Stomach (tissue), 9 donors: ENCODE results near the gene NLN. TPM values are rescaled to one million over a fixed set of nuclear protein-coding genes. Genes with fewer than 3 reads are reported as not detected.
"Not testable (repeated sequence)": the region's sequence is repeated elsewhere in the genome, so short reads cannot be mapped to it uniquely, and the experiment has no call there.

Source experiments
- DNase-seq, 2 donors: peaks; one replicate each; pipeline versions ENCODE4 v3.0.0 to v3.0.0-alpha.2; 2013 to 2019
- H3K27ac ChIP-seq, 5 donors: fragments of 200-600 bp in 4 of 5; sonication (generic) in 4 of 5; one replicate each; pipeline ENCODE4 v1.5.1; 2013 to 2019; ENCODE audit warnings: mild to moderate bottlenecking in 1 of 5, moderate library complexity in 1 of 5
- H3K27me3 ChIP-seq, 3 donors: fragments of 200-600 bp; sonication (generic); one replicate each; pipeline ENCODE4 v1.5.1; 2017 to 2019; ENCODE audit warnings: mixed run types in 1 of 3
- H3K36me3 ChIP-seq, 4 donors: fragments of 200-600 bp; sonication (generic); 1 replicate in 3 of 4; 2 replicates in 1 of 4; pipeline ENCODE4 v1.5.1; 2016 to 2019
- H3K4me1 ChIP-seq, 4 donors: fragments of 200-600 bp; sonication (generic); one replicate each; pipeline ENCODE4 v1.5.1; 2016 to 2019
- H3K4me3 ChIP-seq, 4 donors: fragments of 200-600 bp; sonication (generic) in 3 of 4; one replicate each; pipeline ENCODE4 v1.5.1; 2016 to 2019; ENCODE audit warnings: mild to moderate bottlenecking in 1 of 4
- H3K9me3 ChIP-seq, 4 donors: fragments of 200-600 bp; sonication (generic); one replicate each; pipeline ENCODE4 v1.5.1; 2016 to 2019
- EP300 ChIP-seq: sonication (generic); formaldehyde crosslinking; IDR thresholded peaks from one replicate; pipeline ENCODE4 v1.6.1; 2017; ENCODE audit warnings: antibody characterized with exemption
- POLR2A ChIP-seq, 4 donors: fragments of 450-650 bp; IDR thresholded peaks; one replicate each; pipeline ENCODE4 v1.6.1; 2016; ENCODE audit warnings: antibody characterized with exemption in 4 of 4, control low read depth in 2 of 4, mild to moderate bottlenecking in 1 of 4, moderate library complexity in 1 of 4
- POLR2AphosphoS5 ChIP-seq, 3 donors: sonication (generic); formaldehyde crosslinking; IDR thresholded peaks; one replicate each; pipeline ENCODE4 v1.6.1; 2016; ENCODE audit warnings: antibody characterized with exemption in 3 of 3
- WGBS, 5 donors: extraction: QIAGEN DNeasy Blood & Tissue Kit in 3 of 5; methylation state at CpG; one replicate each; pipeline versions ENCODE4 v1.1.5 to v1.1.7; 2013 to 2018; 5-methylcytosine and 5-hydroxymethylcytosine counted together
- intact Hi-C: fragments of 100-400 bp; cut with DNase I; formaldehyde crosslinking; loops from one replicate; pipeline ENCODE4 v1.15.1; 2023; ENCODE audit warnings: low total_unique reads
- polyA plus RNA-seq, 3 donors: library from polyadenylated mRNA; stranded (reverse); fragments of 200-250 nt; gene quantifications; one replicate each; pipeline ENCODE4 v1.2.3, GENCODE V29; 2013
- total RNA-seq, 5 donors: library from RNA; depleted of rRNA; stranded (reverse); fragments of >200 nt; gene quantifications; one replicate each; pipeline versions ENCODE4 v1.1.0 to v1.2.3, GENCODE V29; 2014 to 2016
- TF ChIP-seq, protein P1 (sequence below), 7 experiments: fragments of 450-650 bp in 4 of 7; fragments of 200-600 bp in 3 of 7; sonication (generic) in 3 of 7; IDR thresholded peaks; one replicate each; pipeline ENCODE4 v1.5.1; 2016 to 2019; ENCODE audit warnings: antibody characterized with exemption in 7 of 7, control low read depth in 2 of 7, mild to moderate bottlenecking in 1 of 7
- donor health status: healthy with polysubstance abuse.
- donor health status: Bipolar disorder and iron deficiency.
- donor health status: healthy.

NLN gene
- total and polyA plus RNA-seq, 8 donors: 0.58 to 27.5 (median 9.3) TPM

DNA sequence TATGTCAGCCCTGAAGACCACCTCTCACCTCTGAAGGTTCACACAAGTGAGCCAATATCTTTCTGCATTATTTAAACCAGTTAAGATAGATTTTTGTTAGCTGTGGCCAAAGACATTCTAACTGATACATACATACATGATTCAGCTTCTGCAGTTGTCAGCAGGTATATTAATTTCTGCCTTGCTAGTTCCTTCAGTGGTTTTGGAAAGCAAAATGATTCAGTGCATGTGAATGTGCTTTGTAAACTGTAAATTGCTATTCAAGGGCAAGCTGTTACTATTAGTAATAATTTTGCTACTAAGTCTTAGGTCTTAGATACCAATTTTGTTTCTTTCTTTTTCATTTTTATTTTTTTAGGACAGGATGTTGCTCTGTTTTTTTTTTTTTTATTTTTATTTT lies 115.1 kb downstream of the NLN start:
- H3K27me3 ChIP-seq: no peaks in the 10 kb centered on the region
- H3K4me1 ChIP-seq: no peaks in the 10 kb centered on the region
- TF ChIP-seq, protein P1, sequence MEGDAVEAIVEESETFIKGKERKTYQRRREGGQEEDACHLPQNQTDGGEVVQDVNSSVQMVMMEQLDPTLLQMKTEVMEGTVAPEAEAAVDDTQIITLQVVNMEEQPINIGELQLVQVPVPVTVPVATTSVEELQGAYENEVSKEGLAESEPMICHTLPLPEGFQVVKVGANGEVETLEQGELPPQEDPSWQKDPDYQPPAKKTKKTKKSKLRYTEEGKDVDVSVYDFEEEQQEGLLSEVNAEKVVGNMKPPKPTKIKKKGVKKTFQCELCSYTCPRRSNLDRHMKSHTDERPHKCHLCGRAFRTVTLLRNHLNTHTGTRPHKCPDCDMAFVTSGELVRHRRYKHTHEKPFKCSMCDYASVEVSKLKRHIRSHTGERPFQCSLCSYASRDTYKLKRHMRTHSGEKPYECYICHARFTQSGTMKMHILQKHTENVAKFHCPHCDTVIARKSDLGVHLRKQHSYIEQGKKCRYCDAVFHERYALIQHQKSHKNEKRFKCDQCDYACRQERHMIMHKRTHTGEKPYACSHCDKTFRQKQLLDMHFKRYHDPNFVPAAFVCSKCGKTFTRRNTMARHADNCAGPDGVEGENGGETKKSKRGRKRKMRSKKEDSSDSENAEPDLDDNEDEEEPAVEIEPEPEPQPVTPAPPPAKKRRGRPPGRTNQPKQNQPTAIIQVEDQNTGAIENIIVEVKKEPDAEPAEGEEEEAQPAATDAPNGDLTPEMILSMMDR (IDR thresholded peaks at IDR 0.05): no peak
- TF ChIP-seq EP300 (no peak), POLR2A (IDR thresholded peaks at IDR 0.05) (no peak), POLR2AphosphoS5 (IDR thresholded peaks at IDR 0.05) (no peak)
- intact Hi-C loops: no loop called here
- H3K9me3 ChIP-seq: no peaks in the 10 kb centered on the region
- DNase-seq: no peak
- H3K4me3 ChIP-seq: no peak overlapping the region
- no peak overlapping the region for H3K27ac ChIP-seq
- H3K36me3 ChIP-seq: no peaks in the 10 kb centered on the region

- H3K9me3 ChIP-seq, DNase-seq, intact Hi-C loops: not testable (repeated sequence)
Observed at GRCh38 chr5:65839170-65839569, 117.2 kb downstream of the NLN start.

GRCh38 chr5:65840071-65840470 lies 118.1 kb downstream of the NLN start:
- H3K27ac ChIP-seq: no peak overlapping the region
- no peaks in the 10 kb centered on the region for H3K27me3 ChIP-seq
- TF ChIP-seq, protein P1 (IDR thresholded peaks at IDR 0.05): no peak
- TF ChIP-seq POLR2A (IDR thresholded peaks at IDR 0.05) (no peak), EP300 (no peak), POLR2AphosphoS5 (IDR thresholded peaks at IDR 0.05) (no peak)
- no peak overlapping the region for H3K4me3 ChIP-seq
- no peaks in the 10 kb centered on the region for H3K36me3 ChIP-seq
- intact Hi-C loops: no loop called here
- whole genome bisulfite sequencing, 5 donors: 33 to 50% (median 48%) methylated on average over 3 of the region's 3 CpGs
- DNase-seq: no peak
- no peaks in the 10 kb centered on the region for H3K4me1 ChIP-seq
- no peaks in the 10 kb centered on the region for H3K9me3 ChIP-seq

More at GRCh38 chr5:65839170-65839569, 117.2 kb downstream of the NLN start:
- H3K4me1 ChIP-seq, H3K27ac ChIP-seq, H3K36me3 ChIP-seq, H3K27me3 ChIP-seq, H3K4me3 ChIP-seq: not testable (repeated sequence)

DNA sequence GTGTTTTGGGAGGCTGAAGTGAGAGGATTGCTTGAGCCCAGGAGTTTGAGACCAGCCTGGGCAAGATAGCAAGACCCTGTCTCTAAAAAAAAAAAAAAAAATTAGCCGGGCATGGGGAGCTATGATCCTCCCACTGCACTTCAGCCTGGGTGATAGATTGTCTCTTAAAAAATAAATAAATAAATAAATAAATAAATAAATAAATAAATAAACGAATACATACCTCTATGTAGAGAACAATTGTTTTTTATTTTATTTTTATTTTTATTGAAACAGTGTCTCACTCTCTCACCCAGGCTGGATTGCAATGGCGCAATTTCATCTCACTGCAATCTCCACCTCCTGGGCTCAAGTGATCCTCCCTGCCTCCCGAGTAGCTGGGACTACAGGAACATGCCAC lies 122.8 kb downstream of the NLN start:
- WGBS, 5 donors: 84 to 94% (median 90%) methylated on average over 4 of the region's 4 CpGs
- H3K4me1 ChIP-seq, intact Hi-C loops, H3K9me3 ChIP-seq, H3K36me3 ChIP-seq, H3K4me3 ChIP-seq, H3K27me3 ChIP-seq, H3K27ac ChIP-seq, DNase-seq: not testable (repeated sequence)

GRCh38 chr5:65846101-65846500 lies 124.1 kb downstream of the NLN start:
- H3K27me3 ChIP-seq: no peaks in the 10 kb centered on the region
- H3K36me3 ChIP-seq: no peaks in the 10 kb centered on the region
- H3K4me1 ChIP-seq: no peaks in the 10 kb centered on the region
- no peak for TF ChIP-seq POLR2AphosphoS5 (IDR thresholded peaks at IDR 0.05)
- TF ChIP-seq, protein P1 (IDR thresholded peaks at IDR 0.05): no peak
- TF ChIP-seq EP300: no peak
- TF ChIP-seq POLR2A (IDR thresholded peaks at IDR 0.05): no peak
- no peak overlapping the region for H3K27ac ChIP-seq
- DNase-seq: no peak
- H3K9me3 ChIP-seq: no peaks in the 10 kb centered on the region
- 79 to 90% (median 90%) methylated on average over 1 of the region's 1 CpG for WGBS, 5 donors
- no peak overlapping the region for H3K4me3 ChIP-seq
- intact Hi-C loops: no loop called here

DNA sequence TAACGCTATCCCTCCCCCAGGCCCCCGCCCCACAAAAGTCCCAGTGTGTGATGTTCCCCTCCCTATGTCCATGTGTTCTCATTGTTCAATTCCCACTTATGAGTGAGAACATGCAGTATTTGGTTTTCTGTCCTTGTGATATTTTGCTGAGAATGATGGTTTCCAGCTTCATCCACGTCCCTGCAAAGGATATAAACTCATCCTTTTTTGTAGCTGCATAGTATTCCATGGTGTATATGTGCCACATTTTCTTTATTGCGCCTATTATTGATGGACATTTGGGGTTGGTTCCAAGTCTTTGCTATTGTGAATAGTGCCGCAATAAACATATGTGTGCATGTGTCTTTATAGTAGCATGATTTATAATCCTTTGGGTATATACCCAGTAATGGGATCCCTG lies 125.0 kb downstream of the NLN start:
- H3K9me3 ChIP-seq, DNase-seq, intact Hi-C loops, H3K4me3 ChIP-seq, H3K4me1 ChIP-seq, H3K27me3 ChIP-seq, H3K36me3 ChIP-seq, H3K27ac ChIP-seq: not testable (repeated sequence)
- WGBS, 5 donors: 90 to 96% (median 94%) methylated on average over 5 of the region's 5 CpGs

- H3K9me3 ChIP-seq, intact Hi-C loops, H3K27ac ChIP-seq, H3K36me3 ChIP-seq, H3K4me3 ChIP-seq, H3K4me1 ChIP-seq, H3K27me3 ChIP-seq, DNase-seq: not testable (repeated sequence)
- WGBS, 5 donors: 14 to 47% (median 39%) methylated on average over 1 of the region's 1 CpG; no CpG with 5 or more reads in 1 of the 5 donors
Observed at GRCh38 chr5:65849918-65850317, 127.9 kb downstream of the NLN start.
